HG03457 (cell line): Measurements from ENCODE around the gene MOB3B.

Experiments used
- ATAC-seq: cut with Tn5 transposase; IDR thresholded peaks from one replicate; pipeline ENCODE4 v1.9.1; 2021; ENCODE audit warnings: moderate number of reproducible peaks; ENCODE audit not compliant: unreplicated experiment

The MOB3B gene

GRCh38 chr9:27344776-27345175 lies 184.8 kb downstream of the MOB3B start:
- no peak for ATAC-seq

GRCh38 chr9:27341545-27342294 lies 187.9 kb downstream of the MOB3B start:
- no peak for ATAC-seq

- ATAC-seq = no peak
Observed at GRCh38 chr9:27340961-27341511, 188.6 kb downstream of the MOB3B start.

GRCh38 chr9:27340285-27340674 lies 189.3 kb downstream of the MOB3B start:
- no peak for ATAC-seq

- no peak for ATAC-seq
Observed at GRCh38 chr9:27339661-27340284, 189.8 kb downstream of the MOB3B start.

- no peak for ATAC-seq
Observed at GRCh38 chr9:27338527-27338903, 191.1 kb downstream of the MOB3B start.

- ATAC-seq = no peak
Observed at GRCh38 chr9:27337833-27338526, 191.6 kb downstream of the MOB3B start.

- no peak for ATAC-seq
Observed at GRCh38 chr9:27337236-27337635, 192.4 kb downstream of the MOB3B start.

- ATAC-seq = no peak
Observed at GRCh38 chr9:27336829-27337228, 192.8 kb downstream of the MOB3B start.

- no peak for ATAC-seq
Observed at GRCh38 chr9:27336126-27336525, 193.5 kb downstream of the MOB3B start.

GRCh38 chr9:27335075-27335474 lies 194.5 kb downstream of the MOB3B start:
- ATAC-seq = no peak

- no peak for ATAC-seq
Observed at GRCh38 chr9:27333241-27334052, 196.2 kb downstream of the MOB3B start.

- ATAC-seq = no peak
Observed at GRCh38 chr9:27331393-27331792, 198.2 kb downstream of the MOB3B start.

GRCh38 chr9:27329291-27329690 lies 200.3 kb downstream of the MOB3B start:
- no peak for ATAC-seq

GRCh38 chr9:27328483-27328882 lies 201.1 kb downstream of the MOB3B start:
- no peak for ATAC-seq

- ATAC-seq = no peak
Observed at GRCh38 chr9:27311184-27311583, 218.4 kb downstream of the MOB3B start.

- no peak for ATAC-seq
Observed at GRCh38 chr9:27310582-27310981, 219.0 kb downstream of the MOB3B start.

- ATAC-seq = no peak
Observed at GRCh38 chr9:27308691-27309390, 220.8 kb downstream of the MOB3B start.

GRCh38 chr9:27304521-27304920 lies 225.1 kb downstream of the MOB3B start:
- no peak for ATAC-seq

- ATAC-seq = no peak
Observed at GRCh38 chr9:27303219-27303618, 226.4 kb downstream of the MOB3B start.
